ENCODE results near the gene PRDM16.

Gene PRDM16

DNA sequence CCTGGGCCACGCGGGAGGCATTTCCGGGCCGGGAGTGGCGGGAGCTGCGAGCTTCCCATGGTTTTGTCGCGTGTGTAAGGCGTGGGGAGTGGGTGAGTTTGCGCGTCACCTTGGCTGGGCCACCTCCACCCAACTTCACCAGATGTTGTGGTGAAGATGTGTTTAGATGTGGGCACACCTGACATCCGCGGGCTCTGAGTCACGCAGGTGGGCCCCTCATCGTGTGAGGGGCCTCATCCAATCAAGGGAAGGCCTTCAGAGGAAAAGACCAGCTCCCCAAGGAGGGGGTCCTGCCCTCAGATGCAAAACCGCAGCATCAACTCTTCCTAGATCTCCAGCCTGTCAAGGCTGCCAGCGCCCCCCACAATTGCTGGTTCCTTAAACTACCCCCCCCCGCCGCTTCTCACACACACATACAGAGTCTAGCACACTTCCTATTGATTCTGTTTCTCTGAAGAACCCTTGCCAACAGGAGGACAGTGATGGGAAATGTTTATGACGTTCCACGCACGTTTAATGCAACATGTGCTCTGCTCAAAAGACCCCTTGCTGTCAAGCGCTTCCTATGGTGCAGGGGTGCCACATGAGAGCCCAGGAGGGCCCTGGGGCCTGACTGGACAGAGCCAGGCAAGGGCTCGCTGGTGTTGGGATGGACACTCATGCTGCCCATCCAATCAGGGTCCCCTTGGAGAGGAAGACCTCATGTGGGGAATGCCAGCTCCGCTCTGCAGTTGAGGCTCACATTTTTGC lies 35.8 kb upstream of the PRDM16 start:
- DNase-seq: peak; percentile 41

DNA sequence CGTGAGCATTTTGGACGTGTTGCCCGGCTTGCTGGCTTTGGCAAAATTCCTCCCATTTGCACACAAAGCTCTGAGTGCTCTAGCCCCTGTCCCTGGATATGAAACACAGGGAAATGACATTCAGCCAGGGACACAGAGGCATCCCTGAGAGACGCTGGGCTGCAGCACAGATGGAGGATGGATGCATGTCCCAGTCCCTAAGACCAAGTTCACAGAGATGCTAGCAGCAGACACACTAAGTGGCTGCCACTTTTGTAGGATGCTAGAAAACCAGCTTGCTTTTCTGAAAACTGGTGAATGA lies 35.3 kb upstream of the PRDM16 start:
- no peak for DNase-seq

DNA sequence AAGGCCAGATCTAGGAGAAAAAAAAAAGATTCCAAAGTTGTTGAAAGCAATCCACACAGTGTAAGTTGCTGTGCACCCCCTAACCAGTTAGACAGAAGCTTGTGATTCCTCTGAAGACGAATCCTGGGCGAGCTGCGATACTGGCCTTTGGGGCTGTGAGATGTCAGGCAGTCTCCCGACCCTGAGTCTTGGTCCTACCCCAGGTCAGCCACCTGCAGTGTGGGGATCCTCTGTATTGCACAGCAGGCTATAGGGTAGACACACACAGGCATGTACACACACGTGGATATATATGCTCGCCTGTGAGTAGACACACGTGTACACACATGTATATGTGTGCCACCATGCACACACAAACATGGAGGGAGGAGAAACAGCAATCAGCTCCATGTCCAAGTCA lies 34.8 kb upstream of the PRDM16 start:
- DNase-seq: no peak

DNA sequence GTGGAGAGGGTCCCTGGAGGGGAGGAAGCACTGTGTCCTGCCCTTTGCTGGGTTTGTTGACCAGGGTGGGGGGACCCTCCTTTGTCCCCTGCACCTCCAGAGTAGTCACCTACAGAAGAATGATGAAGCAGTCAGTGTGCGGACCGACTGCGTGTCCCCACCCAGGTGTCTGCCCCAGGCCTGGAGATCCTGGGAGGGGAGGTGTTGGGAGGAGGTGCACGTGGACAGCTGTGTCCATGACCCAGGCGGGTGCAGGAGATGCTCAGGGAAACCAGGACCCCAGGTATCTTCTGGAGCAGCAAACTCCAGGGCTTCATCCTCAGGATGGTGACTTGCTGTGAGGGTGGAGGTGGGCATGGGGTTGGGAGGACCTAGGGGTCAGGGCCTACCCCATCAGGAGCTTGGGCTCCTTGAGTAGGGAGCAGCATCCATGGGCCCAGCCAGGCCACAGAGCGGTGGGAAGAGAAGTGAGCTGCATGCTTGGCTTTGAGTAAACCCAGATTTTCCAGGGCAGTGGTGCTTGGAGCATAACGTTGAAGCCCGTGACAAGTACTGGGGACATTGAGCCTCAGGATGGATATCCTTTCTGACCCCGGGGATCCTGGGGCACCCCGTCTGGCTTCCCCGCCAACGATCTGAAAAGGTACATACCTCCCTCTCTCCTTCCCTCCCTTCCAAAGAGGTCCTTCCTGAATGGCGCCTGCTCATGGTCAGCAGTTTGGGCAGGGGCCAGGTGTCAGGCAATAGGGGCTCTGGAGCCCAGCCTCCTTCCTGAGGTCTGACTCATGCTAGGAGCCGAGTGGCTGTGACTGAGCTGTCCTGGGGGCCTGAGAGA lies 34.1 kb upstream of the PRDM16 start:
- no peak for DNase-seq

GRCh38 chr1:3035563-3036446 lies 33.2 kb upstream of the PRDM16 start:
- no peak for DNase-seq

DNA sequence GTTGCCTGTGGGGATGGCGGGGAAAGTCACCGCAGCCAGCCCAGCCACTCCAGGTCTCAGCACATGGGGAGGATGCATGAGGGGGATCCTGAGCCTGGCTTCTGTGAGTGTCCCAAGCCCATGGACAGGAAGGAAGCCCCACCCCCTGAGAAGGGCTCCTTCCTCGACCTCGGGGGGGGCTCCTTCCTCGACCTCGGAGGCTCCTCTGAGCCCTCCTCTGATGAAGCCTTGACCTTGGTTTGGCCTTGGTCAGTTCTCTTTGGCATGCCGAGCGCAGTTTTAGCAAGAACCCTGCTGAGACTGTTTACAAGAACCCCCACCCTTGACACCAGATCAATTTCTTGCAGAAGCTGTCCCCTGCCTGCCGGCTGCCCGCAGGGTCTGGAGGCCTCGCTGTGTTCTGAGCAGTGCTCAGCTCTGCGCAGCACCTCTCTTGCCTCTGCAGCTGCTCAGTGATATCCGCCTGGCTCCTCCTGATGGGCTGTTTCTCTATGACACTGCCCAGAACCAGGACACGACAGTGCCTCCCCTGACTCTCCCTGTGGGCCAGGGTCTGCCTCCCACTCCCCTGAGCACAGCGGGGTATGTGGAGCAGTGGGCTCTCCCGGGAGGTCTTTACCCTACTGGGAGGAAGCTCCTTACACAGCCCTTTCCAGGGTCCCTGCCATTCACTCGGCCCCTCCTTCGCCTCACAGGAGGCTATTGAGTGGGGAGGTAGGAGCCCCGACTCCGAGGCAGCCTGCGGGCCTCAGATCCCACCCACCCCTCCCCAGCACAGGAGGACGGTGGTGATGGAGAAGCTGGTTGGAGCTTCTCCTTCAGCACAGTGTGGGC lies 32.3 kb upstream of the PRDM16 start:
- DNase-seq: no peak

GRCh38 chr1:3037281-3038040 lies 31.5 kb upstream of the PRDM16 start:
- DNase-seq: no peak

DNA sequence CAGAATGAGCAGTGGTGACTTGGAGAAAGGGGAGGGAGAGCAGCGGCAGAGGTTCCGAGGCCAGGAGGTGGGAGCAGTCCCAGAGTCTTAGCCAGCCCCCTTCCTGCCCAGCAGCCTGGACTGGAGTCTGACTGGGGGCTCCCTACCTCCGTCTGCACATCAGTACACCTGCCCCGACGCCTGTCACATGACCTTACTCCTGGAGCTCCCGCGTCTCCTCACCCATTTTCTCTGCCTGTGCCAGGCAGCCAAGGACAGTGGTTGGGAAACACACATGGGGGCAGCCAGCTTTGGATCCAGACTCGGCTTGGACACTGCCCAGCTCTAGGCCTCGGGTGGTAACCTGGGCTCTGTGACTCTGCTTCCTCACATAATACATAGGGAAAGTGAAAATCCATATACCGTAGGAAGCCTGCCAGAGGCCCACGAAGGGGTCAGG lies 30.9 kb upstream of the PRDM16 start:
- DNase-seq: no peak

- DNase-seq: no peak
Observed at GRCh38 chr1:3038571-3039181, 30.3 kb upstream of the PRDM16 start.

GRCh38 chr1:3040004-3040403 lies 29.0 kb upstream of the PRDM16 start:
- no peak for DNase-seq

DNA sequence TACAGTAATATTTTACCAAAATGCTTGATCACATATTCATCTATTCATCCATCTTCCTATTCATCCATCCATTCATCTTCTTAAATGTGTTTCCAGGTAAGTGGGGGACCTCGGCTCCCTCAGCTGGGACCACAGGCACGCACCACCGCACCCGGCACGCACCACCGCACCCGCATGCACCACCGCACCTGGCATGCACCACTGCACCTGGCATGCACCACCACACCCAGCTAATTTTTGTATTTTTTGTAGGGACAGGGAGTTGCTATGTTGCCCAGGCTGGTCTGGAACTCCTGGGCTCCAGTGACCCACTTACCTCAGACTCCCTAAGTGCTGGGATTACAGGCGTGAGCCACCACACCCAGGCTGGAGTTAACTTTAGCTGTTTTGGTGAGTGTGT lies 26.5 kb upstream of the PRDM16 start:
- DNase-seq: no peak

DNA sequence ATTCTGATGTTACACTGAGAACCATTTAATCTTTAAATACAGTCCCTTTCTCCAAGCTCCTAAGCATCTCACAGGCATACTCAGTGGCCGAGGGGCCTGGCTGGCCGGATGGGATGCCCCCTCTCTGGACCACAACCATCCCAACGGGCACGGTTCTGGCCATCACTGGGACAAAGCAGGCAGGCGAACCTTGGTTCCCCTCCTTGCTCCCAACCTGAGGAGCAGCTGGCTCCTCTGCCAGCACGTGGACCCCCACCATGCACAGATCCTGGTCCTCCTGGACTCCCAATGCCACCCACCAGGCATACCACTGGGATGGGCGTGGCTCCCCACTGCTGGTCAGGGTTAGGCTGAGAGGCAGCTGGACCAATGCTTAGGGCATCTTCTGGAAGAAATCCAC lies 19.8 kb upstream of the PRDM16 start:
- DNase-seq: no peak

GRCh38 chr1:3049905-3050304 lies 19.1 kb upstream of the PRDM16 start:
- no peak for DNase-seq

GRCh38 chr1:3050603-3051002 lies 18.4 kb upstream of the PRDM16 start:
- DNase-seq: no peak

DNA sequence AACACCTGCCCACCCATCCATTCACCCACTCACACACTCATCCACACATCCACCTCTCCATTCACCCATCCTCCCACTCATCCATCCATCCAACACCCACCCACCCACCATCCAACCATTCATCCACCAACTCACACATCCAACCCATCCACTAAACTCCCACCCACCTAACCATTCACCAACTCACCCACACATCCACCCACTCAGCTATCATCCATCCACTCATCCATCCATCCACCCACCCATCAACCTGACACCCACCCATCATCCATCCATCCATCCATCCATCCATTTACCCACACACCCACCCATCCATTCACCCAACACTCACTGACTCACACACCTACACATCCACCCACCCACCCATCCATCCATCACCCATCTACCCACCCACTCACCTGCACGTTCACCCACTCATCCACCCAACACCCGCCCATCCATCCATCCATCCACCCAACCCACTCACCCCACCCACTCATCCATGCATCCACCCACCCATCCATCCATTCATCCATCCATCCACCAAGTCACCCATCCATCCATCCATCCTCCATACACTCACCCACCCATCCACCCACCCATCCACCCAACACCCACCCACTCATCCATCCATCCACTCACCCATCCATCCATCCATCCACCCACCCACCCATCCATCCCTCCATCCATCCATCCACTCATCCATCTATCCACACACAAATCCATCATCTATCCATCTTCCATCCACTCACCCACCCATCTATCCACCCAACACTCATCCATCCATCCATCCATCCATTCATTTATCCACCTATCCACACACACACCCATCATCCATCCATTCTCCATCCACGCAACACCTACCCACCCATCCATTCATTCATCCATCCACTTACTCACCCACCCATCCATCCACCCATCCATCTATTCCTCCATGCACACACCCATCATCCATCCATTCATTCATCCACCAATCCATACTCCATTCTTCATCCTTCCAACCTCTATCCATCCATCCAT lies 17.4 kb upstream of the PRDM16 start:
- no peak for DNase-seq

DNA sequence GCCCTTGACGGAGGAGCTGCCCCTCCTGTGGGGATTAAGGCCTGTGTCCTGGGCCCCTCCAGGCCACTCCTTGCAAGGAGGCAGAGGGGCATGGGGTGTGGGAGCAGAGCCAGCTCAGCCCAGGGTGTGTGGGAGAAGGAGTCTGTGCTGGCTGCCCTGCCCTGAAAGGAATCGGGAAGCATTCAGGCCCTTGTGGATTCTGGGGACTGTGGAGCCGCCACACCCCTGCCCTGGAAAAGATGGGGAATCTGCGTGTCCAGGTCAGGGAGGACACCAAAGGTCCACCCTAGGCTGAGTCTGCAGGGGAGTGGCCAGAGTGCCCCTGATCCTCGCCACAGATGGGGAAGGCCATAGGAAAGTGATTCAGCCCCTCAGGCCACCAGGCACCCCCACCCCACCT lies 16.5 kb upstream of the PRDM16 start:
- no peak for DNase-seq

GRCh38 chr1:3053366-3053980 lies 15.5 kb upstream of the PRDM16 start:
- DNase-seq: no peak

GRCh38 chr1:3053986-3054385 lies 15.0 kb upstream of the PRDM16 start:
- DNase-seq: no peak

DNA sequence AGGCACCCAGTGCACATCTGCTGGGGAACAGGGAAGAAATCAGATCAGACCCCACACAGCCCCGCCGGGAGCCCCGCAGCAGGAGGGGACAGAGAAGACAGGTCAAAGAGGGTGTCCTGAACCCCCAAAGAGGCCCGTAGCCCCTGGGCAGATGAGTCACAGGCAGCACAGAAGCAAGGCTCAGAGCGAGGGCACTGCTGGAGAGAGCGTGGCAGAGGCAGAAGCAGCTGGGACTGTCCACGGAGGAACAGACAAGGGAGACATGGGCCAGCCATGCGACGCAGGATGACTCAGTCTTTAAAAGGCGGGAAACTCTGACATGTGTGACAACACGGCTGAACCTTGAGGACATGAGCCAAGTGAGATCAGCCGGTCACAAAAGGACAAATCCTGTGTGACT lies 14.5 kb upstream of the PRDM16 start:
- no peak for DNase-seq

DNA sequence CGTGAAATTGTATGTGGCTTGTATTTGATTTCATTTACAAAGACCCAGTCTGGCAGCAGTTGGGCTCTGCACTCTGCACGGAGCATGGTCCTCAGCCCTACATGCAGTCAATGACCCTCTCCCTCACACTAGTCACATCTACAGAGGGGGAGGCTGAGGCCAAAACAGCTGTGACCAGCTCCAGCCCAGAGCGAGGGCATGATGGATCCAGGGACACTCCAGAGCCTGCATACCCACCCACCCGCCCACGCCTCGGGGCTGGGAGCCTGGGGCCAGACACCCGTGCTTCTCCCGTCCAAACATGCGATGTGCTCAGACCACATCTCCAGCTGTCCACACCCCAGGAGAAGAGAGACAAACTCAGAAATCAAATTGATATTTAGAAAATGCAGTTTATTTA lies 14.0 kb upstream of the PRDM16 start:
- DNase-seq: no peak
